HG03095 (cell line): Measurements from ENCODE around the gene EGFL7.

Experiments used
- ATAC-seq: cut with Tn5 transposase; IDR thresholded peaks from one replicate; pipeline ENCODE4 v1.9.1; 2021; ENCODE audit warnings: moderate library complexity; ENCODE audit not compliant: unreplicated experiment

EGFL7 gene

GRCh38 chr9:136713550-136713949 is 50.8 kb downstream of the EGFL7 start:
- no peak for ATAC-seq

GRCh38 chr9:136714096-136714892 is 51.6 kb downstream of the EGFL7 start:
- ATAC-seq: no peak

GRCh38 chr9:136714893-136715274 is 52.2 kb downstream of the EGFL7 start:
- ATAC-seq: no peak

- ATAC-seq: no peak
Measured at GRCh38 chr9:136717399-136717798, 54.7 kb downstream of the EGFL7 start.

- no peak for ATAC-seq
Measured at GRCh38 chr9:136718345-136719194, 55.9 kb downstream of the EGFL7 start.

- no peak for ATAC-seq
Measured at GRCh38 chr9:136719195-136719880, 56.6 kb downstream of the EGFL7 start.

GRCh38 chr9:136720251-136720897 is 57.7 kb downstream of the EGFL7 start:
- no peak for ATAC-seq

GRCh38 chr9:136720898-136721338 is 58.2 kb downstream of the EGFL7 start:
- ATAC-seq: no peak

- no peak for ATAC-seq
Measured at GRCh38 chr9:136721339-136722092, 58.8 kb downstream of the EGFL7 start.
